ENCODE data around the gene NGEF.

Gene NGEF

DNA sequence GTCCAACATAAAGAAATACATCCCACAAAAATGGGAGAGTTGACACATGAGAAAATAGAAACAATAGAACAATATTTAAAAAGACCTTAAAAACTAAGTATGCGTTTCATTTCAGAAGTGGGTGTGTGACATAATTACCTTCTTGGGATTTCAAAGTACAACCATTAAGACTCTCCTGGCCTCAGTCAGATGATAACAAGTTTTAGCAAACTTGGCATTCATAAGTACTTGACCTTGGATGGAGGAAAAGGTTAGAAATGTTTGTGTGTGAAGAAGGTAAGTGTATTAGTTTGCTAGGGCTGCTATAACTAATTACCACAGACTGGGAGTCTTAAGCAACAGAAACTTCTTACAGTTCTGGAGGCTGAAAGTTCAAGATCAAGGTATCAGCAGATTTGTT is 4.9 kb upstream of the NGEF start:
- Histone ChIP-seq H3K27ac (ENCODE audit: low read depth, low read length, poor library complexity, severe bottlenecking) (no peak overlapping the region), H4K20me1 (ENCODE audit: insufficient read depth, low read length) (no peaks in the 10 kb centered on the region), H3K9me3 (ENCODE audit: low read length) (no peaks in the 10 kb centered on the region), H3F3A (ENCODE audit: insufficient read depth, low read length) (no peaks in the 10 kb centered on the region), H2AFZ (ENCODE audit: low read length) (no peak overlapping the region), H3K9ac (ENCODE audit: low read length) (no peak overlapping the region), H3K36me3 (ENCODE audit: insufficient read depth, low read length) (no peaks in the 10 kb centered on the region), H3K79me2 (ENCODE audit: insufficient read depth, low read length) (no peaks in the 10 kb centered on the region), H3K27me3 (ENCODE audit: insufficient read depth, low read length) (no peaks in the 10 kb centered on the region), H3K4me3 (ENCODE audit: low read depth, low read length, poor library complexity, severe bottlenecking) (no peak overlapping the region), H3K9me2 (ENCODE audit: low read depth, low read length) (no peaks in the 10 kb centered on the region), H3K4me2 (ENCODE audit: low read length) (no peak overlapping the region), H3K4me1 (ENCODE audit: insufficient read depth, low read length, severe bottlenecking) (no peaks in the 10 kb centered on the region)
- TF ChIP-seq, protein P1, sequence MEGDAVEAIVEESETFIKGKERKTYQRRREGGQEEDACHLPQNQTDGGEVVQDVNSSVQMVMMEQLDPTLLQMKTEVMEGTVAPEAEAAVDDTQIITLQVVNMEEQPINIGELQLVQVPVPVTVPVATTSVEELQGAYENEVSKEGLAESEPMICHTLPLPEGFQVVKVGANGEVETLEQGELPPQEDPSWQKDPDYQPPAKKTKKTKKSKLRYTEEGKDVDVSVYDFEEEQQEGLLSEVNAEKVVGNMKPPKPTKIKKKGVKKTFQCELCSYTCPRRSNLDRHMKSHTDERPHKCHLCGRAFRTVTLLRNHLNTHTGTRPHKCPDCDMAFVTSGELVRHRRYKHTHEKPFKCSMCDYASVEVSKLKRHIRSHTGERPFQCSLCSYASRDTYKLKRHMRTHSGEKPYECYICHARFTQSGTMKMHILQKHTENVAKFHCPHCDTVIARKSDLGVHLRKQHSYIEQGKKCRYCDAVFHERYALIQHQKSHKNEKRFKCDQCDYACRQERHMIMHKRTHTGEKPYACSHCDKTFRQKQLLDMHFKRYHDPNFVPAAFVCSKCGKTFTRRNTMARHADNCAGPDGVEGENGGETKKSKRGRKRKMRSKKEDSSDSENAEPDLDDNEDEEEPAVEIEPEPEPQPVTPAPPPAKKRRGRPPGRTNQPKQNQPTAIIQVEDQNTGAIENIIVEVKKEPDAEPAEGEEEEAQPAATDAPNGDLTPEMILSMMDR (IDR thresholded peaks at IDR 0.05; ENCODE audit: low read length), result no peak
- no peak for TF ChIP-seq EZH2 (IDR thresholded peaks at IDR 0.05; ENCODE audit: borderline replicate concordance, low read length)

DNA sequence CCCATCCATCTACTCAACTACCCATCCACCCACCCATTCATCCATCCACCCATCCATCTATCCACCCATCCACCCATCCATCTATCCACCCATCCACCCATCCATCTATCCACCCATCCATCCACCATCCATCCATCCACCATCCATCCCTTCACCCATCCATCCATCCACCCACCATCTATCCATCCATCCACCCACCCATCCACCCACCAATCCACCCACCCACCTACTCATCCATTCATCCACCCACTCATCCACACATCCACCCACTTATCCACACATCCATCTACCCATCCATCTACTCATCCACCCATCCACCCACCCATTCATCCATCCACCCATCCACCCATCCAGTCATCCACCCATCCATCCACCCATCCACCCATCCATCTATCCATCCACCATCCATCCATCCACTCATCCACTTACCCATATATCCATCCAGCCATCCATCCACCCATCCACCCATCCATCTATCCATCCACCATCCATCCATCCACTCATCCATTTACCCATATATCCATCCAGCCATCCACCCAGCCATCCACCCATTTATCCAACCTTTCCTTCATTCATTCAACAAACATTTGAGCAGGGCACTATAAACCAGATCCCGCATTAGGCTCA is 2.1 kb upstream of the NGEF start:
- Histone ChIP-seq H3K4me3 (ENCODE audit: low read depth, low read length, poor library complexity, severe bottlenecking) (no peak overlapping the region), H3K27ac (ENCODE audit: low read depth, low read length, poor library complexity, severe bottlenecking) (no peak overlapping the region), H3K4me1 (ENCODE audit: insufficient read depth, low read length, severe bottlenecking) (no peaks in the 10 kb centered on the region), H3K4me2 (ENCODE audit: low read length) (no peak overlapping the region), H3K79me2 (ENCODE audit: insufficient read depth, low read length) (no peaks in the 10 kb centered on the region), H3K9me3 (ENCODE audit: low read length) (no peaks in the 10 kb centered on the region), H2AFZ (ENCODE audit: low read length) (no peak overlapping the region), H4K20me1 (ENCODE audit: insufficient read depth, low read length) (no peaks in the 10 kb centered on the region), H3K36me3 (ENCODE audit: insufficient read depth, low read length) (no peaks in the 10 kb centered on the region), H3K27me3 (ENCODE audit: insufficient read depth, low read length) (no peaks in the 10 kb centered on the region), H3K9me2 (ENCODE audit: low read depth, low read length) (no peaks in the 10 kb centered on the region), H3F3A (ENCODE audit: insufficient read depth, low read length) (no peaks in the 10 kb centered on the region), H3K9ac (ENCODE audit: low read length) (no peak overlapping the region)
- TF ChIP-seq EZH2 (IDR thresholded peaks at IDR 0.05; ENCODE audit: borderline replicate concordance, low read length), result no peak
- TF ChIP-seq, protein P1 (IDR thresholded peaks at IDR 0.05; ENCODE audit: low read length), result no peak

DNA sequence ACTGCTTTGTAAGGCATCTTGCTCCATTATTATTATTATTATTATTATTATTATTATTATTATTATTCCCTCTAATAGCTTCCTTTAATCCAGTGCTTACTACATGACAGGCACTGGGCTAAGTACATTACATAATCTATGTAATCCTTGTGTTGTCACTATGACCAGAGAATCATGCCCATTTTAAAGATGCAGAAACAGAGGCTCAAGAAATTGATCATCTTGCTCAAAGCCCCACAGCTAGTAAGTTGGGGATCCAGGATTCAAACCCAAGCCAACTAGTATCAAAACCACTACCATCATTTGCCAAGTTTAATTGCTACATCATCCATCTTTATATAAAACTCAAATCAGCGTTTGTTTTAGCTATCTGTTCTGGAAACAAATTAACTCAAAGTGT is 594 bp upstream of the NGEF start:
- H3K79me2 ChIP-seq (ENCODE audit: insufficient read depth, low read length), result no peaks in the 10 kb centered on the region
- no peaks in the 10 kb centered on the region for H3F3A ChIP-seq (ENCODE audit: insufficient read depth, low read length)
- H3K4me2 ChIP-seq (ENCODE audit: low read length), result no peak overlapping the region
- TF ChIP-seq, protein P1 (IDR thresholded peaks at IDR 0.05; ENCODE audit: low read length), result no peak
- TF ChIP-seq EZH2 (IDR thresholded peaks at IDR 0.05; ENCODE audit: borderline replicate concordance, low read length), result no peak
- no peaks in the 10 kb centered on the region for H3K36me3 ChIP-seq (ENCODE audit: insufficient read depth, low read length)
- no peaks in the 10 kb centered on the region for H3K4me1 ChIP-seq (ENCODE audit: insufficient read depth, low read length, severe bottlenecking)
- no peaks in the 10 kb centered on the region for H4K20me1 ChIP-seq (ENCODE audit: insufficient read depth, low read length)
- no peak overlapping the region for H3K27ac ChIP-seq (ENCODE audit: low read depth, low read length, poor library complexity, severe bottlenecking)
- no peak overlapping the region for H3K9ac ChIP-seq (ENCODE audit: low read length)
- H3K27me3 ChIP-seq (ENCODE audit: insufficient read depth, low read length), result no peaks in the 10 kb centered on the region
- no peak overlapping the region for H3K4me3 ChIP-seq (ENCODE audit: low read depth, low read length, poor library complexity, severe bottlenecking)
- H3K9me2 ChIP-seq (ENCODE audit: low read depth, low read length), result no peaks in the 10 kb centered on the region
- no peaks in the 10 kb centered on the region for H3K9me3 ChIP-seq (ENCODE audit: low read length)
- H2AFZ ChIP-seq (ENCODE audit: low read length), result no peak overlapping the region

All from OCI-LY1 (cell line).